ENCODE data around the gene MGME1. TPM values are rescaled to one million over a fixed set of nuclear protein-coding genes. Genes with fewer than 3 reads are reported as not detected.
A peak's percentile ranks its signal among the peaks of the same experiment; 100 is the strongest.

The MGME1 gene
- 4.6 and 5.6 TPM in 2 replicates for total RNA-seq (2014; rRNA removed; shearing (Covaris generic))
- 10.4 and 11.5 TPM in 2 replicates for polyA plus RNA-seq (2016; fragmentation: Nextera tagmentation; extraction: Ambion mirVana)

- H3K4me3 ChIP-seq, result peak within 1 kb of the TSS; percentile 99
- H4K20me1 ChIP-seq (ENCODE audit: insufficient read depth), result no peaks in the 10 kb centered on the region
- H3K9me2 ChIP-seq (ENCODE audit: insufficient read depth), result no peaks in the 10 kb centered on the region
- DNase-seq, result peak; percentile 100
- H3K36me3 ChIP-seq (ENCODE audit: low read depth), result no peaks in the 10 kb centered on the region
- peak within 1 kb of the TSS; percentile 94 for H3K9ac ChIP-seq
- 0 to 1% methylated on average over 80 to 81 of the region's 96 CpGs for WGBS, 2 experiments (ENCODE audit: low coverage in 1 of 2, low lambda C conversion rate in 2 of 2, missing lambda C conversion rate in 2 of 2)
- H3F3A ChIP-seq (ENCODE audit: insufficient read depth), result peaks cover 49% of the 10 kb centered on the region
- TF ChIP-seq EZH2 (IDR thresholded peaks at IDR 0.05; ENCODE audit: insufficient read depth, poor library complexity, severe bottlenecking) (no peak), EZH2phosphoT487 (IDR thresholded peaks at IDR 0.05; ENCODE audit: insufficient read depth, low read depth) (no peak)
- peaks cover 89% of the 10 kb centered on the region for H3K79me2 ChIP-seq (ENCODE audit: insufficient read depth)
- H3K4me2 ChIP-seq (ENCODE audit: unreplicated experiment), result peak within 1 kb of the TSS; percentile 99
- H3K27me3 ChIP-seq (replicated peaks; ENCODE audit: insufficient read depth), result no peaks in the 10 kb centered on the region
- peak within 1 kb of the TSS; percentile 98 for H3K27ac ChIP-seq
- peaks cover 58% of the 10 kb centered on the region for H3K4me1 ChIP-seq (ENCODE audit: insufficient read depth)
- H3K9me3 ChIP-seq (ENCODE audit: low read depth), result no peaks in the 10 kb centered on the region
- H2AFZ ChIP-seq, result peak within 1 kb of the TSS; percentile 98
- in situ Hi-C loops (cut with MboI), result no loop called here
Observed at GRCh38 chr20:17968366-17969277, at the start of gene MGME1, which contains the start of gene SNX5. Gene MGME1, plus strand, starts transcription at chr20:17969018. Its CDS starts 842 bp downstream, at chr20:17969860. Gene SNX5, minus strand, starts transcription at chr20:17968794. Its CDS starts 369 bp downstream, at chr20:17968425.

- no peaks in the 10 kb centered on the region for H3K27me3 ChIP-seq (replicated peaks; ENCODE audit: insufficient read depth)
- no peak overlapping the region for H3K4me2 ChIP-seq (ENCODE audit: unreplicated experiment)
- in situ Hi-C loops (cut with MboI), result no loop called here
- TF ChIP-seq EZH2phosphoT487 (IDR thresholded peaks at IDR 0.05; ENCODE audit: insufficient read depth, low read depth) (no peak), EZH2 (IDR thresholded peaks at IDR 0.05; ENCODE audit: insufficient read depth, poor library complexity, severe bottlenecking) (no peak)
- H4K20me1 ChIP-seq (ENCODE audit: insufficient read depth), result no peaks in the 10 kb centered on the region
- H3K9ac ChIP-seq, result no peak overlapping the region
- no peaks in the 10 kb centered on the region for H3K4me1 ChIP-seq (ENCODE audit: insufficient read depth)
- H3K79me2 ChIP-seq (ENCODE audit: insufficient read depth), result no peaks in the 10 kb centered on the region
- H3F3A ChIP-seq (ENCODE audit: insufficient read depth), result no peaks in the 10 kb centered on the region
- WGBS, 2 experiments (ENCODE audit: low coverage in 1 of 2, low lambda C conversion rate in 2 of 2, missing lambda C conversion rate in 2 of 2), result 99% methylated on average over 8 of the region's 8 CpGs
- no peaks in the 10 kb centered on the region for H3K9me3 ChIP-seq (ENCODE audit: low read depth)
- H3K27ac ChIP-seq, result no peak overlapping the region
- DNase-seq, result no peak
- H2AFZ ChIP-seq, result no peak overlapping the region
- H3K4me3 ChIP-seq, result no peak overlapping the region
- no peaks in the 10 kb centered on the region for H3K9me2 ChIP-seq (ENCODE audit: insufficient read depth)
- no peaks in the 10 kb centered on the region for H3K36me3 ChIP-seq (ENCODE audit: low read depth)
Observed at GRCh38 chr20:17919149-17919548, 49.7 kb upstream of the MGME1 start.

GRCh38 chr20:17921774-17922173 lies 47.0 kb upstream of the MGME1 start:
- Histone ChIP-seq H2AFZ (no peak overlapping the region), H3K27ac (no peak overlapping the region), H3K4me2 (ENCODE audit: unreplicated experiment) (no peak overlapping the region), H3K4me3 (no peak overlapping the region), H3F3A (ENCODE audit: insufficient read depth) (no peaks in the 10 kb centered on the region), H4K20me1 (ENCODE audit: insufficient read depth) (no peaks in the 10 kb centered on the region), H3K36me3 (ENCODE audit: low read depth) (no peaks in the 10 kb centered on the region), H3K9me2 (ENCODE audit: insufficient read depth) (no peaks in the 10 kb centered on the region), H3K4me1 (ENCODE audit: insufficient read depth) (no peaks in the 10 kb centered on the region), H3K9me3 (ENCODE audit: low read depth) (no peaks in the 10 kb centered on the region), H3K9ac (no peak overlapping the region), H3K79me2 (ENCODE audit: insufficient read depth) (no peaks in the 10 kb centered on the region), H3K27me3 (replicated peaks; ENCODE audit: insufficient read depth) (no peaks in the 10 kb centered on the region)
- no peak for DNase-seq
- no peak for TF ChIP-seq EZH2phosphoT487 (IDR thresholded peaks at IDR 0.05; ENCODE audit: insufficient read depth, low read depth)
- TF ChIP-seq EZH2 (IDR thresholded peaks at IDR 0.05; ENCODE audit: insufficient read depth, poor library complexity, severe bottlenecking), result no peak
- in situ Hi-C loops (cut with MboI), result no loop called here
- 4 to 6% methylated on average over 1 of the region's 1 CpG for WGBS, 2 experiments (ENCODE audit: low coverage in 1 of 2, low lambda C conversion rate in 2 of 2, missing lambda C conversion rate in 2 of 2)

- H2AFZ ChIP-seq, result no peak overlapping the region
- H4K20me1 ChIP-seq (ENCODE audit: insufficient read depth), result no peaks in the 10 kb centered on the region
- H3K4me1 ChIP-seq (ENCODE audit: insufficient read depth), result no peaks in the 10 kb centered on the region
- no peak overlapping the region for H3K4me2 ChIP-seq (ENCODE audit: unreplicated experiment)
- no peak for DNase-seq
- no peaks in the 10 kb centered on the region for H3K36me3 ChIP-seq (ENCODE audit: low read depth)
- H3K9ac ChIP-seq, result no peak overlapping the region
- H3K4me3 ChIP-seq, result no peak overlapping the region
- no peaks in the 10 kb centered on the region for H3F3A ChIP-seq (ENCODE audit: insufficient read depth)
- in situ Hi-C loops (cut with MboI), result no loop called here
- H3K79me2 ChIP-seq (ENCODE audit: insufficient read depth), result no peaks in the 10 kb centered on the region
- H3K27me3 ChIP-seq (replicated peaks; ENCODE audit: insufficient read depth), result no peaks in the 10 kb centered on the region
- no peaks in the 10 kb centered on the region for H3K9me2 ChIP-seq (ENCODE audit: insufficient read depth)
- TF ChIP-seq EZH2 (IDR thresholded peaks at IDR 0.05; ENCODE audit: insufficient read depth, poor library complexity, severe bottlenecking), result no peak
- no peak for TF ChIP-seq EZH2phosphoT487 (IDR thresholded peaks at IDR 0.05; ENCODE audit: insufficient read depth, low read depth)
- no peaks in the 10 kb centered on the region for H3K9me3 ChIP-seq (ENCODE audit: low read depth)
- H3K27ac ChIP-seq, result no peak overlapping the region
- 68 to 69% methylated on average over 11 of the region's 11 CpGs for WGBS, 2 experiments (ENCODE audit: low coverage in 1 of 2, low lambda C conversion rate in 2 of 2, missing lambda C conversion rate in 2 of 2)
Observed at GRCh38 chr20:17925141-17925939, 43.5 kb upstream of the MGME1 start.
